H1 (cell line): Measurements from ENCODE around the gene PEAK1.

Experiments
- BACH1 ChIP-seq: IDR thresholded peaks from 2 replicates; pipeline ENCODE4 v1.6.1; 2012; ENCODE audit warnings: low read length, improper control_type of control experiment
- SAP30 ChIP-seq: fragments of 300-600 bp; sonication (generic); IDR thresholded peaks from 2 replicates; pipeline ENCODE4 v1.7.1; 2012; ENCODE audit warnings: low read length, moderate library complexity, mild to moderate bottlenecking, inconsistent platforms; ENCODE audit not compliant: insufficient read depth, insufficient replicate concordance

DNA sequence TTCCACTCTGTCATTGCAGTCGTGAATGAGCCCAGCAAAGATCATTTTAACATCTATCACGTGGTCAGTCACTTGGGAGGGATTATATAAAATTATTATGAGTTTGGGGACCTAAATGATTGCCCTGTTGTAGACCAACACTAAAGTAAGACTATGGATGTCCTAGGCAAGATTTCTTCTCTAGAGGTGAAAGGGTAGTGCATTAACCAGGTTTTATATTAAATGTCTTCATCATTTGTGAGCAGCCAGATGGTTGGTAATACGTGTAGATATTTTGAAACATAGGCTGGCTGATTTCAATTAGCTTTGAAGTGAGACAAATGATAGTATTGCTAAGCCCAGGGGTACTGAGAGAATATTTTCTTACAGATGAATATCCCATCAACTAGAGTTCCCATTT, 198.7 kb downstream of the PEAK1 start:
- TF ChIP-seq BACH1 (no peak), SAP30 (no peak)
